ENCODE data around the gene PRPS1.
"Not testable (repeated sequence)": the region's sequence is repeated elsewhere in the genome, so short reads cannot be mapped to it uniquely, and the experiment has no call there.

PRPS1 gene

GRCh38 chrX:107627838-107628661 is at the start of gene PRPS1:
TSS of gene PRPS1 (plus strand) at chrX:107628510. CDS start at chrX:107628629, 119 bp downstream.
- DNase-seq (ENCODE audit: low read depth in 1 of 2, low spot score in 1 of 2): peak; percentile 58 to 82

GRCh38 chrX:107579956-107580355 is 48.4 kb upstream of the PRPS1 start:
- no peak for DNase-seq (ENCODE audit: low read depth in 1 of 2, low spot score in 1 of 2)

- DNase-seq (ENCODE audit: low read depth in 1 of 2, low spot score in 1 of 2): no peak
Observed at GRCh38 chrX:107581923-107582322, 46.4 kb upstream of the PRPS1 start.

DNA sequence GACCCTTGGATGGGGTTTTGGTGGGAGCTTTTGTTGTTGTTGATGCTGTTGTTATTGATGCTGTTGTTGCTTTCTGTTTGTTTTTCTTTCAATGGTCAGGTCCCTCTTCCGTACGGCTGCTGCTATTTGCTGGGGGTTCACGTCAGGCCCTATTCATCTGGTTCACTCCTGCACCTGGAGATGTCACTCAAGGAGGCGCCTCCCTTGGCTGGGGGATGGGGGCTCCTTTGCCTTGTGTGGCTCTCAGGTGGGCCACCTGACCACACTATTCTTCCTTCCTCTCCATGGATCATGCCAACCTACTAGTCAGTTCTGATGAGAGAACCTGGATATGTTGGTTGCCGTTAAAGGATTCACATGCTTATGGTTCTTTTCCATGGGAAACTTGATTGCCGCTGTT is 39.1 kb upstream of the PRPS1 start:
- no peak for DNase-seq (ENCODE audit: low read depth in 1 of 2, low spot score in 1 of 2)

- DNase-seq (ENCODE audit: low read depth in 1 of 2, low spot score in 1 of 2): no peak
Observed at GRCh38 chrX:107596651-107597050, 31.7 kb upstream of the PRPS1 start.

GRCh38 chrX:107597264-107597663 is 31.0 kb upstream of the PRPS1 start:
- no peak for DNase-seq (ENCODE audit: low read depth in 1 of 2, low spot score in 1 of 2)

DNA sequence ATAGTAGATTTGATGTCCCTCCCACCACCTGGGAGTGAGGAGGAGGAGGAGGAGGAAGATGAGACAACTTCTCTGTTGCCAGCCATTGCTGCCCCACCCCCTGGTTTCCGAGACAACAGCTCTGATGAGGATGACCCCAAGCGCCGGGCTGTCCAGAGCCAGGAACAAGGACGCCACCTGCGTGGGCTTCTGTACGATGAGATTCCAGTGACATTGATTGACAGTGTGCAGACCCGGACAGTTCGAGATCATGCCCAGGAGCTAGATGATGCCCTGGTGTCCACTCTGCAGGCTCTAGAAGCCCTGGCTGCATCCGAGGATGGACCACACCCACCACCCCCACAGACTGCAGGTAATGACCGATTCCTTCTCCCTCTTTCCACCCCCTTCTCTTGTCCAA is 30.5 kb upstream of the PRPS1 start:
- DNase-seq (ENCODE audit: low read depth in 1 of 2, low spot score in 1 of 2): no peak

GRCh38 chrX:107599450-107599861 is 28.9 kb upstream of the PRPS1 start:
- no peak for DNase-seq (ENCODE audit: low read depth in 1 of 2, low spot score in 1 of 2)

GRCh38 chrX:107600366-107600765 is 27.9 kb upstream of the PRPS1 start:
- no peak for DNase-seq (ENCODE audit: low read depth in 1 of 2, low spot score in 1 of 2)

DNA sequence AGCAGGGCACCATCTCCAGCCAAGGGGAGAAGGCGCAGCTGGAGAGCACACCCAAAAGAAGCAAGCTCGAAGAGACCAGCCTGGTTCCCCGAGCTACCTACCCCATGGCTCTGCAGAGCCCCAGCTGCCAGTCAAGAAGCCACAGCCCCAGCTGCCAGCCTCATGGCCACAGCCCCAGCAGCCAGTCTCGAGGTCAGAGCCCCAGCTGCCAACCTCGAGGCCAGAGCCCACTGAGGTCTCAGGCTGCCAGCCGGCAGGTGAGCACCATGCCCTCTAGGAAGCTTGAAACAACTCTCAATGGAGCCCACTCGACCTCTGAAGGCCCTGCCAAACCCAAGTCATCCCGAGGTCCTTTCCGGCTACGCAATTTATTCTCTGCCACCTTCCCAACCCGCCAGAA is 27.0 kb upstream of the PRPS1 start:
- DNase-seq (ENCODE audit: low read depth in 1 of 2, low spot score in 1 of 2): no peak

DNA sequence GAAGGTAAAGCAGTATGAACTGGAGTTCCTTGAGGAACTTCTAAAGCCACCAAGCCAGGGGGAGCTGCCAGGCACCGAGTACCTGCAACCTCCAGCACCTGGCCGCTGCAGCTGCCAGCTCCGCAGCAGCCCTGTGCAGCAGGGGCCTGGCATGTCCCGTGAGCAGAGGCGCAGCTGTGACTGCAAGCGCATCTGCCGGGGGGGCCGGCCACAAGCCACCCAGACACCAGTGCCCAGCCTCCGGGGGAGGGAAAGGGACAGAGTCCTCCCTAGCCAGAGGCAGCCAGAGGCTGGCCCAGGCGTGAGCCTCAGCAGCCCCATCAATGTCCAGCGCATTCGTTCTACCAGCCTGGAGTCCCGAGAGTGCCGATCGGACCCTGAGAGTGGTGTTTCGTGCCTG is 26.6 kb upstream of the PRPS1 start:
- no peak for DNase-seq (ENCODE audit: low read depth in 1 of 2, low spot score in 1 of 2)

DNA sequence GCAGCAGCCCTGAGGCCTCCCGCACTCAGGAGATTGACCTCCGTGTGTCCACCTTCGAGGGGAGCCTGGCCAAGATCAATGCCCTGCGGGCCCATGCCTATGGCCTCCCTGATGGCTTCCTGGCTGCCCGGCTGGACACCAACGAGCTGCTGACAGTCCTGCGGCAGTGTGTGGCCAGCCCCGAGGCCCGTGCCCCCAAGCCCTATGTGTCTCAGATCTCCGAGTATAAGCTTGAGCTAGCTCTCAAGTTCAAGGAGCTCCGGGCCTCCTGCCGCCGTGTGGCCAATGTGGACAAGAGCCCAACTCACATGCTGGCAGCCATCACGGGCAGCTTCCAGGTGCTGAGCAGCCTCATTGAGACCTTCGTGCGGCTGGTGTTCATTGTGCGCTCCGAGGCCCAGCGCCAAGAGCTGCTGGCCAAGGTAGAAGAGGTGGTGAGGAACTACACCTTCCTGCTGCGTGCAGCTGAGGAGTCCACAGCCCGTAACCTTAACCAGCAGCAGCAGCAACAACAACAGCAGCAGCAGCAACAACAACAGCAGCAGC is 25.5 kb upstream of the PRPS1 start:
- no peak for DNase-seq (ENCODE audit: low read depth in 1 of 2, low spot score in 1 of 2)

DNA sequence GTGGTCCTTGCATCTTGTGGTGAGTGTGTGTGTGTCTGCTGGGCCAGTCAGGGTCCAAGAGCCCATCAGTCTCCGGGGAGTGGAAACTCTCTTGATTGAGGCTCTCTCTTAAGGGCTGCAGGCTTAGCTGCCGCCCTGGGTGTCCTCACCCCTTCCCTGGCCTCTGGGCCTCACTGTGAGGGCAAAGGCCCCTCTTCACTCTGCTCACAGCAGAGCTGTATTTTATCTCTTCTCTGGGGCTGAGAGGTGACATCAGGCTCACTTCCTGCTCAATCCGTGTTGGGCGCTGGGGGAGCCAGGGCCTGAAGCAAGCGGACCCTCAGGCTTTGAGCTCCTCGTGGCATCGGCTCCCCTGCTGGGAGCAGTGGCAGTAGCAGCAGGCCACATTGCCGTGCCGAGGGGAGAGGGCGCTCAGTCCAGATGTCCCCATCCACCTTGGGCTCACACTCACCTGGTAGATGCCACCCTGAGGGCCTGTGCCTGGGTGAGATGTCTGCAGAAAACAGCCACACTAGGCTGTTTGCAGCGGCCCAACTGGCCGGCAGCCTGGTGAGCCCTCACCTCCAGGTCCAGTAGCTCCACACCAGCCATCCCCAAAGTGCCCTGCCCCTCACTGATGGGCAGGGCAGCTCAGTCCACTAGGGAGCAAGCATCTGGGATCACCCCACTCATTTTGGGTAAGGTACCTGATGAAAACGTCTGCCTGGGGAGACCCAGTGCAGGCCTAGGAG is 24.7 kb upstream of the PRPS1 start:
- no peak for DNase-seq (ENCODE audit: low read depth in 1 of 2, low spot score in 1 of 2)

DNA sequence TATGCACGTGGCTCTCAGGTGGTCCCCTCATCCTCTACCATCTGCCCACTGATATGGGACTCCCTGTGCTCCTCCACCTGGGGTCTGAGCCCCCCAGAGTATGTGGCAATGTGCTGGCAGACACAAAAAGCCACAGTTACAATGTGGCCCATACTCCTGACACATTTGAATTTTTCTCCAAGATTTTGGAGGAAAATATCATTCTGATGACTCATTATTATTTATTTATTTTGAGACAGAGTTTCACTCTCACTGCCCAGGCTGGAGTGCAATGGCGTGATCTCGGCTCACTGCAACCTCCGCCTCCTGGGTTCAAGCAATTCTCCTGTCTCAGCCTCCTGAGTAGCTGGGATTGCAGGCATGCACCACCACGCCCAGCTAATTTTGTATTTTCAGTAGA is 19.2 kb upstream of the PRPS1 start:
- DNase-seq (ENCODE audit: low read depth in 1 of 2, low spot score in 1 of 2): not testable (repeated sequence)

GRCh38 chrX:107610667-107611066 is 17.6 kb upstream of the PRPS1 start:
- no peak for DNase-seq (ENCODE audit: low read depth in 1 of 2, low spot score in 1 of 2)

DNA sequence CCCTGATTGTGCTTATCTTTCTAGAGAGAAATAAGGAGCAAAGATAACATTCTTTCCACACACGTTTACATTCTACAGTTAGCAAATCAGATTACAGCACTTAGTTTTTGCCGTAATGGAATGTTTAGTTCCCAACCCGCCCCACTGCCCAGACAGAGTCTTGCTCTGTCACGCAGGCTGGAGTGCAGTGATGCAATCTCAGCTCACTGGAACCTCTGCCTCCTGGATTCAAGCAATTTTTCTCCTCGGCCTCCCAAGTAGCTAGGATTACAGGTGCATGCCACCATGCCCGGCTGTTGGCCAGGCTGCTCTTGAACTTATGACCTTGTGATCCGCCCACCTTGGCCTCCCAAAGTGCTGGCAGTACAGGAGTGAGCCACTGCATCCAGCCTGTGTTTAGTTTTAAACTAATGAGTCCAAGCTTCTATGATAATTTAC is 8.4 kb upstream of the PRPS1 start:
- no peak for DNase-seq (ENCODE audit: low read depth in 1 of 2, low spot score in 1 of 2)

DNA sequence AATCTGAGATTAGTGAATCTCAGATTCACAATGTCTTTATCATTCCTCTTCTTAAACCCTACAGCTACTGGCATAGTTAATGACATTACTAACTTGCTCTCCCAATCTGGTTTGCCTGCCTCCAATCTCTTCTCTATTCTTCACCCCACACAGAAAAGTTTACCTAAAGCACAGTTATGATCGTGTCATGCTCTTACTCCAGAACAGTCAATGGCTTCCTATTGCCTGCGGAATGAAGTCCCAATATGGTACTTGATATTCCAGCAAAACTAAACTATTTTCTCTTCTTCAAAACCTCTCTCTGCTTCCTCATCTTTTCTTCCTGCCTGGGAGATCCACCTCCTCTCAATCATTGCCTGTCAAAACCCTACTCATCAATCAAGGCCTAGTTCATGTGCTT is 3.4 kb upstream of the PRPS1 start:
- no peak for DNase-seq (ENCODE audit: low read depth in 1 of 2, low spot score in 1 of 2)

DNA sequence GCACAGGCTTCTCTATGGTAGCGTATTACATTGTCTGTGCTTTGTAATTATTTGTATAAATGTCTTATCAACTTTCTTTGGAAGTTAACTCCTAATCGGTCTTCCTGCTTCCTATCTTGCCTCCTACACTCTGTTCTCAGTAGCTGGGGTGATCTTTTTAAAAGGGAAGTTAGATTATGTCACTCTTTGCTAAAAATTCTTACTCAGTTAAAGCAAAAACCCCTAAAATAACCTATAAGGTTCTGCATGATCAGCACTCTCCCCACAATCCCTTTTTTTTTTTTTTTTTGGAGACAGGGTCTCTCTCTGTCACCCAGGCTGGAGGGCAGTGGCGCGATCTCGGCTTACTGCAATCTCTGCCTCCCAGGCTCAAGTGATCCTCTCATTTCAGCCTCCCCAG is 2.6 kb upstream of the PRPS1 start:
- DNase-seq (ENCODE audit: low read depth in 1 of 2, low spot score in 1 of 2): no peak

DNA sequence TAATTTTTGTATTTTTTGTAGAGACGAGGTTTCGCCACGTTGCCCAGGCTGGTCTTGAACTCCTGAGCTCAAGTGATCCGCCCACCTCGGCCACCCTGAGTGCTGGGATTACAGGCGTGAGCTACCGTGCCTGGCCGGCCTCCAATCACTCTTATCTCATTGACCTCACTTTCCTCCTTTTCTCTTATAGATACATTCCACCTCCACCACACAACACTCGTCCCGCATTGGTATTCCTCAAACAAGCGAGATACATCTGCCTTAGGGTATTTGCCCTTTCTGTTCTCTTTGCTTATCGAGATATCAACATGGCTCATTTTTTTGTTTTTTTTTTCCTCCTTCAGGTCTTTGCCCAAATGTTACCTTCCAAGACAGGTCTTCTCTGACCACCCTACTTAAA is 1.8 kb upstream of the PRPS1 start:
- no peak for DNase-seq (ENCODE audit: low read depth in 1 of 2, low spot score in 1 of 2)

GRCh38 chrX:107626916-107627315 is 1.4 kb upstream of the PRPS1 start:
- no peak for DNase-seq (ENCODE audit: low read depth in 1 of 2, low spot score in 1 of 2)

GRCh38 chrX:107628662-107629539 is 591 bp downstream of the PRPS1 start:
- DNase-seq (ENCODE audit: low read depth in 1 of 2, low spot score in 1 of 2): peak in 1 of 2 donors; percentile 38

Measured in activated CD4-positive, alpha-beta T cell treated with anti-CD3 and anti-CD28 coated beads, Interleukin-2, amount 50 U/mL, for 24 hours (primary cell).